BJ (cell line): ENCODE results near the gene SPINK8. TPM values are rescaled to one million over a fixed set of nuclear protein-coding genes. Genes with fewer than 3 reads are reported as not detected.
"Not testable (repeated sequence)": the region's sequence is repeated elsewhere in the genome, so short reads cannot be mapped to it uniquely, and the experiment has no call there.

ENCODE experiments used
- CTCF ChIA-PET: fragments of 350-600 bp; formaldehyde crosslinking; extraction: SDS; loops from one replicate; lab custom pipeline; 2021; ENCODE audit warnings: antibody characterized with exemption, inconsistent platforms; lab: Yijun Ruan, JAX
- POLR2A ChIA-PET: fragments of 300-600 bp; sonication (Branson Sonifier 250); formaldehyde crosslinking; extraction: SDS; loops from one replicate; lab custom pipeline; 2021; ENCODE audit warnings: antibody characterized with exemption; lab: Charles Lee
- DNase-seq: peaks from one replicate; pipeline ENCODE4 v3.0.0-alpha.2; 2011; ENCODE audit warnings: low read depth
- H3K27me3 ChIP-seq: 2 replicates; pipeline ENCODE4 v1.6.0; 2011; ENCODE audit warnings: low read length; ENCODE audit not compliant: control insufficient read depth, insufficient read depth
- H3K36me3 ChIP-seq: 2 replicates; pipeline ENCODE4 v1.5.1; 2011; ENCODE audit warnings: low read length; ENCODE audit not compliant: control insufficient read depth, insufficient read depth
- H3K4me3 ChIP-seq: 2 replicates; pipeline ENCODE4 v1.5.1; 2011; ENCODE audit warnings: low read depth, mild to moderate bottlenecking, control low read depth, low read length
- CTCF ChIP-seq: IDR thresholded peaks from 2 replicates; pipeline ENCODE4 v1.5.1; 2011; ENCODE audit warnings: low read depth, mild to moderate bottlenecking, control low read depth, inconsistent platforms, low read length, moderate library complexity; ENCODE audit not compliant: insufficient read depth
- polyA minus RNA-seq: library from RNA; depleted of rRNA, polyadenylated mRNA; stranded (reverse); fragments of >200 nt; gene quantifications from 2 replicates; pipeline ENCODE4 v1.2.3, GENCODE V29; 2011; rRNA and poly(A)+ RNA removed
- polyA plus RNA-seq: library from polyadenylated mRNA; depleted of rRNA; stranded (reverse); fragments of >200 nt; gene quantifications from 2 replicates; pipeline ENCODE4 v1.2.3, GENCODE V29; 2011; rRNA removed

SPINK8 gene
- polyA plus RNA-seq (not detected in 2 replicates), polyA minus RNA-seq (not detected in 2 replicates)

- H3K36me3 ChIP-seq, DNase-seq, H3K4me3 ChIP-seq, CTCF ChIA-PET, POLR2A ChIA-PET: not testable (repeated sequence)
- peaks cover 15% of the 10 kb centered on the region for H3K27me3 ChIP-seq
Measured at GRCh38 chr3:48333346-48334245, at the start of gene SPINK8. Gene SPINK8, minus strand, starts transcription at chr3:48333661. Its CDS starts 5,320 bp downstream, at chr3:48328341.

GRCh38 chr3:48372862-48373435, 39.5 kb upstream of the SPINK8 start:
- no peak overlapping the region for H3K4me3 ChIP-seq
- no peaks in the 10 kb centered on the region for H3K36me3 ChIP-seq
- H3K27me3 ChIP-seq: peaks cover 13% of the 10 kb centered on the region
- CTCF ChIA-PET: interaction anchor here (0.8 to 1.5 kb wide), 2 partner anchors 63 to 88 kb away, joined by 3 read pairs; no protein-coding TSS in a partner anchor
- no peak for DNase-seq
- POLR2A ChIA-PET: no interaction called here
- TF ChIP-seq CTCF: no peak

DNA sequence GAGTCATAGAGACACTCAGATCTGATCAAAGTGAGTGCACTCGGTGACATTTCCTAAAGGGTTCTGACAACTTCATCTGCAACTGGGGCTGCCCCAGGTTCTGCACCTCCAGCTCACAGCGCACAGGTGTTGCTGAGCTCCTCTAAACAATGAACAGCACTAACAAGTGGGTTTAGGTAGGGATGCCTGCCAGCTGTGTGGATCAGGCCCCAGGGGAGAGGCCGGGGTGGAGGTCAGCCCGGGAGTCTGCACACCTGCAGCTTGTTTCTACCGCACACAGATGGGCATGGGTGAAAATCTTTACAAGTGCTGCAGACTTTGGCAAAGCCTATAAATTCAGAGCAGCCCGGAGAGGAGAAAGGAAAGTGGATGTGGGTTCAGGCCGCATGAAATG, 38.9 kb upstream of the SPINK8 start:
- no peak overlapping the region for H3K4me3 ChIP-seq
- H3K36me3 ChIP-seq: no peaks in the 10 kb centered on the region
- peaks cover 12% of the 10 kb centered on the region for H3K27me3 ChIP-seq
- no peak for TF ChIP-seq CTCF
- ChIA-PET CTCF (interaction anchor here (1.5 kb wide), 1 partner anchor 88 kb away, joined by 3 read pairs; no protein-coding TSS in a partner anchor), POLR2A (no interaction called here)
- no peak for DNase-seq

DNA sequence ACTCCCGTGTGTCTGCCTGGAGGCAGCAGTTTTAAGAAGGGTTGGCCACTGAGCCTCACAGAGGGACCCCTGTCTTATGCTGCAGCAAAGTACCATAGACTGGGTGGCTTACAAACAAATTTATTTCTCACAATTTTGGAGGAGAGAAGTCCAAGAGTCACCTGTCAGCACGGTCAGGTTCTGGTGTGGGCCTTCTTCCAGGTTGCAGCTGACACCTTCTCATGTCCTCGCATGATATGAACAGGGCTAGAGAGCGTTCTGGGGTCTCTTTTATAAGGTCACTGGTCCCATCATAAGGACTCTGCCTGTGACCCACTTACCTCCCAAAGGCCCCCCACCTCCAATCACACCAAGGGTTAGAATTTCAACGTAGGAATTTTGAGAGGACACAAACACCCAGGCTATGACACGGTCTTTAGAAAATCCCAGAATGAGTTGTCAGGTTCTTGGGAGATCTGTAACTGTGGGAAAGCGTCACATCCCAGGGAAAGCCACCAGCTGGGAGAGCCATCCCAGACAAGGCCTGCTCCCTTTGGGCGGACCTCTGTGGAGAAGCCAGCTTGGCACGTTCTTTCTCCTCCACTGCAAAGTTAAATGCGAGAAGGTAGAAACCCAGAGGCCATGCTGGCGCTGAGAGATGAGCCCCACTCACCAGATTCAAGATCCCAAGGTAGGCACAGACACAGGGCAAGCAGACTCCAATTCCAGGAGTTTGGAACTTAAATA, 38.4 kb upstream of the SPINK8 start, which contains the start of gene FBXW12:
Gene FBXW12 (plus strand): TSS at position 569 of the 726 bp plus-strand sequence. CDS start 549 bp downstream, outside the sequence.
- Histone ChIP-seq H3K27me3 (peaks cover 13% of the 10 kb centered on the region), H3K36me3 (no peaks in the 10 kb centered on the region), H3K4me3 (no peak within 1 kb of the TSS)
- ChIA-PET CTCF (interaction anchor here (1.5 kb wide), 1 partner anchor 87 kb away, joined by 3 read pairs; no protein-coding TSS in a partner anchor), POLR2A (no interaction called here)
- no peak for TF ChIP-seq CTCF
- no peak for DNase-seq

DNA sequence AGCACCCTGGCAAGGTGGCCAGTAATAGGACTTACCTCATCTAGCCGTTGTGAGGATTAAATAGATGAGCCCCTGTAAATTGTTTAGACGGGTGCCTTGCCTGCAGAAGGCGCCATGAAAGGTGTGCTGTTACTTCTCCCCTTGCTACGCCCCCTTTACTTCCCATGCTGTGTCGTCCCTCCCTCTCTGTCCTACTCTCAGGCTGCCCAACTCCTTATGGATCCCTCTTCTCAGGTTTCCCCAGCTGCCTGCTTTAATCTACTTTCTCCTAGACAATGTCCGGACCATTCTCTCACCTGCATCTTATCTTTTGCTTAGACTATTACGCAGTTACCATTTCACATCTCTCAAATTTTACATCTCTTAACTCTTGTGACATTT, 36.9 kb upstream of the SPINK8 start:
- POLR2A ChIA-PET: no interaction called here
- Histone ChIP-seq H3K27me3 (peaks cover 13% of the 10 kb centered on the region), H3K4me3 (no peak overlapping the region), H3K36me3 (no peaks in the 10 kb centered on the region)
- no peak for DNase-seq
- no peak for TF ChIP-seq CTCF
- CTCF ChIA-PET: no interaction called here
